Thoracic aorta (tissue), 2 donors: ENCODE measurements around the gene MYO1D. TPM values are rescaled to one million over a fixed set of nuclear protein-coding genes. Genes with fewer than 3 reads are reported as not detected.

Experiments
- ATAC-seq: fragments of 150-250 bp; one replicate; pipeline ENCODE4 v1.8.0; 2017; ENCODE audit warnings: low read depth; ENCODE audit not compliant: insufficient number of reproducible peaks, low FRiP score
- DNase-seq: peaks from one replicate; pipeline ENCODE4 v3.0.0-alpha.2; 2020; ENCODE audit warnings: low spot score
- H3K27ac ChIP-seq, 2 donors: fragments of 200-600 bp; sonication (generic); 1 replicate in 1 of 2; 2 replicates in 1 of 2; pipeline ENCODE4 v1.5.1; 2016; ENCODE audit warnings: mild to moderate bottlenecking in 2 of 2, moderate library complexity in 2 of 2
- H3K27me3 ChIP-seq: fragments of 200-600 bp; sonication (generic); replicated peaks from 2 replicates; pipeline ENCODE4 v1.6.0; 2016; ENCODE audit warnings: mild to moderate bottlenecking; ENCODE audit not compliant: insufficient read depth
- H3K36me3 ChIP-seq: fragments of 200-600 bp; sonication (generic); one replicate; pipeline ENCODE4 v1.5.1; 2016
- H3K4me1 ChIP-seq, 2 donors: fragments of 200-600 bp; sonication (generic); 1 replicate in 1 of 2; 2 replicates in 1 of 2; pipeline versions ENCODE4 v1.5.1 to v1.6.0; 2016; ENCODE audit warnings: low read depth in 2 of 2, mild to moderate bottlenecking in 1 of 2; ENCODE audit not compliant: control insufficient read depth in 1 of 2
- H3K4me3 ChIP-seq: fragments of 200-600 bp; sonication (generic); 2 replicates; pipeline ENCODE4 v1.5.1; 2016; ENCODE audit warnings: mild to moderate bottlenecking
- H3K9me3 ChIP-seq: fragments of 200-600 bp; sonication (generic); 2 replicates; pipeline ENCODE4 v1.5.1; 2016
- CTCF ChIP-seq: fragments of 200-600 bp; sonication (generic); IDR thresholded peaks from one replicate; pipeline ENCODE4 v1.5.1; 2019; ENCODE audit warnings: antibody characterized with exemption
- total RNA-seq, 2 donors: library from RNA; depleted of rRNA; stranded (reverse); fragments of >200 nt; gene quantifications; one replicate each; pipeline versions ENCODE4 v1.1.0 to v1.2.3, GENCODE V29; 2016

The MYO1D gene
- total RNA-seq, 2 donors from 2014 or later: 257 to 370 TPM

- Histone ChIP-seq H3K9me3 (no peaks in the 10 kb centered on the region), H3K27ac (no peak overlapping the region), H3K27me3 (no peaks in the 10 kb centered on the region), H3K4me1 (peaks cover 0 to 1% of the 10 kb centered on the region in 2 donors), H3K4me3 (no peak overlapping the region), H3K36me3 (peaks cover 4% of the 10 kb centered on the region)
- no peak for ATAC-seq
- no peak for TF ChIP-seq CTCF
- no peak for DNase-seq
Measured at GRCh38 chr17:32634167-32634566, 242.8 kb downstream of the MYO1D start.

GRCh38 chr17:32631341-32632096 is 245.4 kb downstream of the MYO1D start:
- Histone ChIP-seq H3K9me3 (no peaks in the 10 kb centered on the region), H3K36me3 (no peaks in the 10 kb centered on the region), H3K27me3 (no peaks in the 10 kb centered on the region), H3K27ac (peak overlapping the region in 1 of 2 donors; percentile 54), H3K4me1 (peaks cover 4 to 15% of the 10 kb centered on the region in 2 donors), H3K4me3 (no peak overlapping the region)
- ATAC-seq: no peak
- no peak for TF ChIP-seq CTCF
- no peak for DNase-seq

GRCh38 chr17:32629563-32630190 is 247.2 kb downstream of the MYO1D start:
- Histone ChIP-seq H3K4me1 (peaks cover 4 to 15% of the 10 kb centered on the region in 2 donors), H3K36me3 (no peaks in the 10 kb centered on the region), H3K9me3 (no peaks in the 10 kb centered on the region), H3K27ac (no peak overlapping the region), H3K4me3 (no peak overlapping the region), H3K27me3 (no peaks in the 10 kb centered on the region)
- no peak for TF ChIP-seq CTCF
- ATAC-seq: no peak
- DNase-seq: no peak

GRCh38 chr17:32628271-32629044 is 248.5 kb downstream of the MYO1D start:
- Histone ChIP-seq H3K4me3 (no peak overlapping the region), H3K27me3 (no peaks in the 10 kb centered on the region), H3K9me3 (no peaks in the 10 kb centered on the region), H3K4me1 (peaks cover 4 to 15% of the 10 kb centered on the region in 2 donors), H3K27ac (no peak overlapping the region), H3K36me3 (no peaks in the 10 kb centered on the region)
- no peak for TF ChIP-seq CTCF
- ATAC-seq (no peak), DNase-seq (no peak)
